IMR-90 (cell line): ENCODE data around the gene STOML1.

Source experiments
- BHLHE40 ChIP-seq: fragments of 150-350 bp; IDR thresholded peaks from 2 replicates; pipeline ENCODE4 v1.6.1; 2016; ENCODE audit warnings: mild to moderate bottlenecking, low read depth, low read length
- CTCF ChIP-seq: conservative IDR thresholded peaks from 2 replicates; pipeline ENCODE4 v1.5.1; 2012; ENCODE audit warnings: mild to moderate bottlenecking, low read depth, low read length, improper control_type of control experiment
- POLR2A ChIP-seq: IDR thresholded peaks from 2 replicates; pipeline ENCODE4 v1.6.1; 2012; ENCODE audit warnings: mild to moderate bottlenecking, low read depth, low read length
- USF2 ChIP-seq: fragments of 150-350 bp; IDR thresholded peaks from 2 replicates; pipeline ENCODE4 v1.6.1; 2017; ENCODE audit warnings: mild to moderate bottlenecking, antibody characterized with exemption, low read length, low read depth
- TF ChIP-seq, protein P1 (sequence below): fragments of 150-350 bp; IDR thresholded peaks from 2 replicates; pipeline ENCODE4 v1.6.1; 2016; ENCODE audit warnings: low read depth, mild to moderate bottlenecking, low read length, moderate library complexity, borderline replicate concordance

- TF ChIP-seq BHLHE40 (no peak), CTCF (no peak), POLR2A (no peak), USF2 (no peak)
- TF ChIP-seq, protein P1, sequence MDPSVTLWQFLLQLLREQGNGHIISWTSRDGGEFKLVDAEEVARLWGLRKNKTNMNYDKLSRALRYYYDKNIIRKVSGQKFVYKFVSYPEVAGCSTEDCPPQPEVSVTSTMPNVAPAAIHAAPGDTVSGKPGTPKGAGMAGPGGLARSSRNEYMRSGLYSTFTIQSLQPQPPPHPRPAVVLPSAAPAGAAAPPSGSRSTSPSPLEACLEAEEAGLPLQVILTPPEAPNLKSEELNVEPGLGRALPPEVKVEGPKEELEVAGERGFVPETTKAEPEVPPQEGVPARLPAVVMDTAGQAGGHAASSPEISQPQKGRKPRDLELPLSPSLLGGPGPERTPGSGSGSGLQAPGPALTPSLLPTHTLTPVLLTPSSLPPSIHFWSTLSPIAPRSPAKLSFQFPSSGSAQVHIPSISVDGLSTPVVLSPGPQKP: no peak
Measured at GRCh38 chr15:73948982-73949381, 43.1 kb downstream of the STOML1 start.
